HL-60 (cell line): ENCODE data around the gene RASAL2.

ENCODE experiments used
- GABPA ChIP-seq: IDR thresholded peaks from 2 replicates; pipeline ENCODE4 v1.6.1; 2012; ENCODE audit warnings: low read depth
- TF ChIP-seq, protein P1 (sequence below): IDR thresholded peaks from one replicate; pipeline ENCODE4 v1.5.1; 2011; ENCODE audit warnings: low read length, control low read depth, inconsistent platforms; ENCODE audit not compliant: insufficient read depth
- TF ChIP-seq, protein P2 (sequence below): IDR thresholded peaks from 2 replicates; pipeline ENCODE4 v1.6.1; 2012; ENCODE audit warnings: low read depth; ENCODE audit not compliant: insufficient replicate concordance

DNA sequence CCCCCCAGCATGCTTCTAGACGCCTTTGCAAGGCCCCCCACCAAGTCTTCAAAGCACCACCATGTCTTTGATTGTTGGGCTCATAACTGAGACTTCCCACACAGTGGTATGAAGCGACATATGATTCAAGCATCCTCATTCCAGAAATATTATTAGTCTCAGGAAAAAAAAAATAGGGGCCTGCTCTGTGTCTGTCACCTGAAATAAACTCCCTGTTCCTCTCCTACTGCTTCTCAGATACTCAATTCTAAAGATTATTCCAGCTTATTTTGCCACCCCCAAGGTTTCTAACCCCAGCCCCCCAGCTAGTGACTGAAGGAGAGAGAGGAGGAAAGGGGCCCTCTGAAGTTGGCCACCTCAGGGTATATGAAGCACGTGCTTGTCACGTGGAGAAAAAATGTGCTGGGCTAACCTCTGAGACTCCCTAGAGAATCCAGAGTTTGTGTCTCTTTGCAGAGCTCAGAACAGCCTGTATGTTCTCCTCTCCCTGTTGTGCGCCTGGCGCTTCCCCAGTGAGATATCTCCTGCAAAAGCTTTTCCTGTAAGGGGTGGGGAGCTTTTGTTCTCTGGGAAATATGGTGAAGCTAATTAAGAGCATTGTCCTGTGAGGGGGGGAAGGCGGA, 35.9 kb upstream of the RASAL2 start:
- TF ChIP-seq, protein P1, sequence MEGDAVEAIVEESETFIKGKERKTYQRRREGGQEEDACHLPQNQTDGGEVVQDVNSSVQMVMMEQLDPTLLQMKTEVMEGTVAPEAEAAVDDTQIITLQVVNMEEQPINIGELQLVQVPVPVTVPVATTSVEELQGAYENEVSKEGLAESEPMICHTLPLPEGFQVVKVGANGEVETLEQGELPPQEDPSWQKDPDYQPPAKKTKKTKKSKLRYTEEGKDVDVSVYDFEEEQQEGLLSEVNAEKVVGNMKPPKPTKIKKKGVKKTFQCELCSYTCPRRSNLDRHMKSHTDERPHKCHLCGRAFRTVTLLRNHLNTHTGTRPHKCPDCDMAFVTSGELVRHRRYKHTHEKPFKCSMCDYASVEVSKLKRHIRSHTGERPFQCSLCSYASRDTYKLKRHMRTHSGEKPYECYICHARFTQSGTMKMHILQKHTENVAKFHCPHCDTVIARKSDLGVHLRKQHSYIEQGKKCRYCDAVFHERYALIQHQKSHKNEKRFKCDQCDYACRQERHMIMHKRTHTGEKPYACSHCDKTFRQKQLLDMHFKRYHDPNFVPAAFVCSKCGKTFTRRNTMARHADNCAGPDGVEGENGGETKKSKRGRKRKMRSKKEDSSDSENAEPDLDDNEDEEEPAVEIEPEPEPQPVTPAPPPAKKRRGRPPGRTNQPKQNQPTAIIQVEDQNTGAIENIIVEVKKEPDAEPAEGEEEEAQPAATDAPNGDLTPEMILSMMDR, result no peak
- no peak for TF ChIP-seq GABPA
- TF ChIP-seq, protein P2, sequence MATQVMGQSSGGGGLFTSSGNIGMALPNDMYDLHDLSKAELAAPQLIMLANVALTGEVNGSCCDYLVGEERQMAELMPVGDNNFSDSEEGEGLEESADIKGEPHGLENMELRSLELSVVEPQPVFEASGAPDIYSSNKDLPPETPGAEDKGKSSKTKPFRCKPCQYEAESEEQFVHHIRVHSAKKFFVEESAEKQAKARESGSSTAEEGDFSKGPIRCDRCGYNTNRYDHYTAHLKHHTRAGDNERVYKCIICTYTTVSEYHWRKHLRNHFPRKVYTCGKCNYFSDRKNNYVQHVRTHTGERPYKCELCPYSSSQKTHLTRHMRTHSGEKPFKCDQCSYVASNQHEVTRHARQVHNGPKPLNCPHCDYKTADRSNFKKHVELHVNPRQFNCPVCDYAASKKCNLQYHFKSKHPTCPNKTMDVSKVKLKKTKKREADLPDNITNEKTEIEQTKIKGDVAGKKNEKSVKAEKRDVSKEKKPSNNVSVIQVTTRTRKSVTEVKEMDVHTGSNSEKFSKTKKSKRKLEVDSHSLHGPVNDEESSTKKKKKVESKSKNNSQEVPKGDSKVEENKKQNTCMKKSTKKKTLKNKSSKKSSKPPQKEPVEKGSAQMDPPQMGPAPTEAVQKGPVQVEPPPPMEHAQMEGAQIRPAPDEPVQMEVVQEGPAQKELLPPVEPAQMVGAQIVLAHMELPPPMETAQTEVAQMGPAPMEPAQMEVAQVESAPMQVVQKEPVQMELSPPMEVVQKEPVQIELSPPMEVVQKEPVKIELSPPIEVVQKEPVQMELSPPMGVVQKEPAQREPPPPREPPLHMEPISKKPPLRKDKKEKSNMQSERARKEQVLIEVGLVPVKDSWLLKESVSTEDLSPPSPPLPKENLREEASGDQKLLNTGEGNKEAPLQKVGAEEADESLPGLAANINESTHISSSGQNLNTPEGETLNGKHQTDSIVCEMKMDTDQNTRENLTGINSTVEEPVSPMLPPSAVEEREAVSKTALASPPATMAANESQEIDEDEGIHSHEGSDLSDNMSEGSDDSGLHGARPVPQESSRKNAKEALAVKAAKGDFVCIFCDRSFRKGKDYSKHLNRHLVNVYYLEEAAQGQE, result no peak
